Right atrium auricular region (tissue), 2 donors: Measurements from ENCODE around the gene TIMM17A. TPM values are rescaled to one million over a fixed set of nuclear protein-coding genes. Genes with fewer than 3 reads are reported as not detected.

Source experiments
- DNase-seq: peaks from one replicate; pipeline ENCODE4 v3.0.0-alpha.2; 2019; ENCODE audit warnings: low spot score
- H3K27ac ChIP-seq, 2 donors: fragments of 200-600 bp; sonication (generic); 1 replicate in 1 of 2; 2 replicates in 1 of 2; pipeline ENCODE4 v1.5.1; 2016 to 2019
- H3K27me3 ChIP-seq, 2 donors: fragments of 200-600 bp; sonication (generic); one replicate each; pipeline versions ENCODE4 v1.5.1 to v1.6.0; 2017 to 2019
- H3K36me3 ChIP-seq: fragments of 200-600 bp; sonication (generic); one replicate; pipeline ENCODE4 v1.5.1; 2016
- H3K4me1 ChIP-seq, 2 donors: fragments of 200-600 bp; sonication (generic); one replicate each; pipeline versions ENCODE4 v1.5.1 to v1.6.0; 2017 to 2019
- H3K4me3 ChIP-seq, 2 donors: fragments of 200-600 bp; sonication (generic); 1 replicate in 1 of 2; 2 replicates in 1 of 2; pipeline ENCODE4 v1.5.1; 2017 to 2019; ENCODE audit warnings: mild to moderate bottlenecking in 1 of 2, moderate library complexity in 1 of 2
- H3K9me3 ChIP-seq, 2 donors: fragments of 200-600 bp; sonication (generic); one replicate each; pipeline ENCODE4 v1.5.1; 2019
- total RNA-seq, 2 donors: library from RNA; depleted of rRNA; stranded (reverse); fragments of >200 nt; gene quantifications; one replicate each; pipeline ENCODE4 v1.1.0, GENCODE V29; 2016
- TF ChIP-seq, protein P1 (sequence below), 2 donors: fragments of 200-600 bp; sonication (generic); IDR thresholded peaks; one replicate each; pipeline ENCODE4 v1.5.1; 2019; ENCODE audit warnings: antibody characterized with exemption in 2 of 2

TIMM17A gene
- total RNA-seq, 2 donors from 2014 or later, result 42.7 to 59.1 TPM

DNA sequence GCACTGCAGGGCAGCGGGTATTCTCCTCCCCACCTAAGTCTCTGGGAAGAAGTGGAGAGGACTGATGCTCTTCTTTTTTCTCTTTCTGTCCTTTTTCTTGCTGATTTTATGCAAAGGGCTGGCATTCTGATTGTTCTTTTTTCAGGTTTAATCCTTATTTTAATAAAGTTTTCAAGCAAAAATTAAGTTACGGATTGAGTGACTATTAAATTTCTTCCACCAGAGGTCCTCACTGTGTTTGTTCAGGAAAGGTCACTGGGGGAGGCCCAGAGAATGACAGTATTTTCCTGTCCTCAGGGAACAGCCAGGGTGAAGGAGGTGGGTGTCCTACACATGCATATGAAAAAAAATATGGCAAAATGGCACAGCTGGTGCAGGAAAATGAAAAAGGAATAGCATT lies 50.7 kb downstream of the TIMM17A start:
- Histone ChIP-seq H3K27me3 (no peaks in the 10 kb centered on the region), H3K9me3 (no peaks in the 10 kb centered on the region), H3K4me3 (no peak overlapping the region), H3K27ac (no peak overlapping the region), H3K36me3 (peaks cover 50% of the 10 kb centered on the region), H3K4me1 (peaks cover 0 to 7% of the 10 kb centered on the region in 2 donors)
- no peak for DNase-seq
- TF ChIP-seq, protein P1, sequence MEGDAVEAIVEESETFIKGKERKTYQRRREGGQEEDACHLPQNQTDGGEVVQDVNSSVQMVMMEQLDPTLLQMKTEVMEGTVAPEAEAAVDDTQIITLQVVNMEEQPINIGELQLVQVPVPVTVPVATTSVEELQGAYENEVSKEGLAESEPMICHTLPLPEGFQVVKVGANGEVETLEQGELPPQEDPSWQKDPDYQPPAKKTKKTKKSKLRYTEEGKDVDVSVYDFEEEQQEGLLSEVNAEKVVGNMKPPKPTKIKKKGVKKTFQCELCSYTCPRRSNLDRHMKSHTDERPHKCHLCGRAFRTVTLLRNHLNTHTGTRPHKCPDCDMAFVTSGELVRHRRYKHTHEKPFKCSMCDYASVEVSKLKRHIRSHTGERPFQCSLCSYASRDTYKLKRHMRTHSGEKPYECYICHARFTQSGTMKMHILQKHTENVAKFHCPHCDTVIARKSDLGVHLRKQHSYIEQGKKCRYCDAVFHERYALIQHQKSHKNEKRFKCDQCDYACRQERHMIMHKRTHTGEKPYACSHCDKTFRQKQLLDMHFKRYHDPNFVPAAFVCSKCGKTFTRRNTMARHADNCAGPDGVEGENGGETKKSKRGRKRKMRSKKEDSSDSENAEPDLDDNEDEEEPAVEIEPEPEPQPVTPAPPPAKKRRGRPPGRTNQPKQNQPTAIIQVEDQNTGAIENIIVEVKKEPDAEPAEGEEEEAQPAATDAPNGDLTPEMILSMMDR (IDR thresholded peaks at IDR 0.05), result peak; percentile 24 to 58

DNA sequence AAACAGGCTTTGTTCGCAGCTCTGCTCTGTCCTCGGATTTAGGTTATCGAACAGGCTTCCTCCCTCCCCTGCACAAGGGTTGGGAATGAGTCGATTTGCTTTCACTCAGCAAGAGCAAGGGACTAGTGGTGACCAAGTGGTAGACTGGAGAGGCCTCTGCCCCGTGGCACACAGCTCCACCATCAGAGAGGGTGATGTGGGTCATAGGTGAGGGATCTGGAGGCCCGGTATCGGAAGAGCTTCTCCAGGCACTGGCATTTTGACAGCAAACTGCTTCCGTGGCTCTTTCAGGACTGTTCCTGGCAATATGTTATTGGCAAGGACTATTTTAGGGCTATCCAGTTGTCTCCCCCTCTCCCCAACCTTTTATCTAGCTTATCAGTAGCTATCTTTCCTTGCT lies 52.0 kb downstream of the TIMM17A start:
- H3K4me3 ChIP-seq, result no peak overlapping the region
- no peaks in the 10 kb centered on the region for H3K27me3 ChIP-seq
- DNase-seq, result no peak
- no peaks in the 10 kb centered on the region for H3K9me3 ChIP-seq
- H3K36me3 ChIP-seq, result peaks cover 37% of the 10 kb centered on the region
- H3K4me1 ChIP-seq, result peaks cover 0 to 7% of the 10 kb centered on the region in 2 donors
- no peak overlapping the region for H3K27ac ChIP-seq
- TF ChIP-seq, protein P1 (IDR thresholded peaks at IDR 0.05), result no peak

DNA sequence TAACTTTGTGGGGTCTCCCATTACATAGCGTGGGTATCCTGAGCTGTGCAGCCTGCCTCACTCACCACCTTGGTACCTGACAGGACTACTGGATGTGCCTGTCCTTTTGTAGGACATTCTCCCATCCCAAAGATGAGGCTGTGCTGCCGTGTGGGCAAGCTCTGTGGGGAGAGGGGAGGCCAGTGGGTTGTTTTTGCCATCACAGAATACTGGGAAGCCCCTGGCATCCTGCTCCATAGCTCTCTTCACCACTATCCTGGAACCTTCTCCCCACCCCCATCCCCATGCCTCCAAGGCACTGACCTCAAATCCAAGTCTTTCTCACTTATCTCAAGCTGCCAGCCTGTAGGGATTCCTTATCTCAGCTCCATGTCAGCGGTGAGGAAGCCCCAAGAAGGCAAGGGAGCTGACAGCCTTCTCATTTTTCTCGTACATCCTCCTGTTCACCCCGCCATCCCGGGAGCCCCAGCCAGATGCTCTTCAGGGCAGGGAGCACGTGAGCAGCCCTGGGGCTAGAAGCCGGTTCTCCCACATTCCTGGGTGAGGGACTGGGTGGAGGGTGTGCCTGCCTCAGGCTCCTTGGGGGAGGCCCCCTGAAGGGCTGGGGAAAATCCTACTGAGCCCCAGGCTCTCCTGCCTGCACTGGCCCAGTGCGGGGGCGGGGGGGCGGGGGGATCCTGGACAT lies 52.6 kb downstream of the TIMM17A start:
- Histone ChIP-seq H3K27me3 (no peaks in the 10 kb centered on the region), H3K27ac (no peak overlapping the region), H3K4me1 (peaks cover 0 to 7% of the 10 kb centered on the region in 2 donors), H3K36me3 (peaks cover 34% of the 10 kb centered on the region), H3K4me3 (no peak overlapping the region), H3K9me3 (no peaks in the 10 kb centered on the region)
- TF ChIP-seq, protein P1 (IDR thresholded peaks at IDR 0.05), result no peak
- DNase-seq, result no peak

DNA sequence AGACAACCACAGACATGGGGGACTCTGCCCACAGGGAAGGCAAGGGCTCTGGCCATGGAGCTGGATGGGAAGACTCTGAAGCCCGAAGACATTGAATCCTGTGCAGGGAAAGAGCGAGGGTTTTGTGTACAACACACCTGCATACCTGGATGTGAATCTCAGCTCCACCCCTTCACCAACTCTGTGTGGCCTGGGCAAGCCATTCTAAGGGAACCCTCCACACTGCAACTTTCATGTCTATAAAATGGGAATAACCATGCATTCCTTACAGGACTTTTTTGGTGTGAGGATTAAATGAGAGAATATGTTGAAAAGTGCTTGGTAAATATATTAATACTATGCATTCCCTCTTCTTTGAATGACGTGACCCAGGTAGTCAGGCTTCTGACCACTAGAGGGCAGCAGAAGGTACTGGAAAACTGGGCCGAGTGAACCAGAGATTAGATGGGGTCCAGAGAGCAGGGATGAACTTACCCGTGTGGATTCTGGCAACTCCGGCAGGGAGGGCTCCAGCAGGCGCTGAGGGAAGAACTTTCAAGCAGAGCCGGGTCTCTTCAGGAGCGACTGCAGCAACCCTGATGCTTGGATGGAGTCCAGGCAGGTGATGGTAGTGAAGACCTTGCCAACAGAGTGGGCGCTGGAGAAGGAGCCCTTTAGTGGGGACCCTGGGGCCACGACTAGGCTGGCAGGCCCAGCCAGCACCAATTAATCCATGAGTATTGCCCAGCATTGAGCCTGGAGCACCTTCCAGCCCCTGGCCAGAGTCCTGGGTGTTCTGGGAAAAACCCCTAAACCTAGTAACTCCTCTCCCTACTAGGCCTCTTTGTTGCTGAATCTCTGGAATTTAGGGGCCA lies 54.2 kb downstream of the TIMM17A start:
- no peak overlapping the region for H3K4me3 ChIP-seq
- peaks cover 0 to 7% of the 10 kb centered on the region in 2 donors for H3K4me1 ChIP-seq
- peaks cover 18% of the 10 kb centered on the region for H3K36me3 ChIP-seq
- no peaks in the 10 kb centered on the region for H3K27me3 ChIP-seq
- TF ChIP-seq, protein P1 (IDR thresholded peaks at IDR 0.05), result peak; percentile 69 to 86
- no peaks in the 10 kb centered on the region for H3K9me3 ChIP-seq
- DNase-seq, result peak; percentile 75
- no peak overlapping the region for H3K27ac ChIP-seq

DNA sequence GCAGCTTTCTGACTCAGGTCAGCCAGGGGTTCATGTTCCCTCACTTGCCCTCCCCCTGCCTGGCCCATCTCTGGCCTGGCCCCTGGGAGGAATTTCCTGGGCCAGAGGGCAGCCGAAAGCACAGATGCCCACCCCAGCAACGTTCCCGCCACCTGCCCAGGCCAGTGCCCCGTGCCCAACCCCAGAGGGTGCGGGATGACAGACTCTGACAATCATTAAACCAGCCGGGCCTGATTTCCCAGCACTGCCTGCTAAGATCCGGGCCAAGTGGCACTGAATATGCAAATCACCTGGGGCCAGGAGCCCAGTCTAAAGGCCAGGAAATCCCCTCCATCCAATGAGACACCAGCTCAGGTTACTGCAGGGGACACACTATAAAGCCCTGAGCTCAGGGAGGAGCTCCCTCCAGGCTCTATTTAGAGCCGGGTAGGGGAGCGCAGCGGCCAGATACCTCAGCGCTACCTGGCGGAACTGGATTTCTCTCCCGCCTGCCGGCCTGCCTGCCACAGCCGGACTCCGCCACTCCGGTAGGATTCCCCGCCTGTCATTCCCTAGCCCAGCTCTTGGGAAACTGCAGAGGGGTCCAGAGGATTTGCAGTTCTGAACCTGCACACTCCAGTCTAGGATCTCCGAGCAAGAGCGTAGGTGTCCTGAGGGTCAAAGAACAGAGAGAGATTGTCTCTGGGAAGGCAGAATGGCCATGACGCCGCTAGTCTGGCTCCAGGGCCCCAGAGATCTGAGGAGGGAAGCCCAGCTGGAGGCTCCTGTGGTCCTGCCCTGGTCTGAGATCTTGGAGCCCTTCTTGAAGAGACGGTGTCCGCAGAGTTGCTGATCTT lies 55.1 kb downstream of the TIMM17A start, which contains the start of gene ELF3:
Gene ELF3, plus strand, starts transcription at position 408 of the 836 bp plus-strand sequence. CDS start 550 bp downstream, outside the sequence.
- DNase-seq, result no peak
- TF ChIP-seq, protein P1 (IDR thresholded peaks at IDR 0.05), result no peak
- peaks cover 9% of the 10 kb centered on the region for H3K36me3 ChIP-seq
- H3K4me3 ChIP-seq, result no peak within 1 kb of the TSS
- no peaks in the 10 kb centered on the region for H3K27me3 ChIP-seq
- H3K9me3 ChIP-seq, result no peaks in the 10 kb centered on the region
- H3K4me1 ChIP-seq, result peaks cover 0 to 7% of the 10 kb centered on the region in 2 donors
- no peak within 1 kb of the TSS for H3K27ac ChIP-seq
